Activated CD4-positive, alpha-beta memory T cell treated with anti-CD3 and anti-CD28 coated beads, Interleukin-2, amount 10 ng/mL, durations not matched to agents 7 days and 5 days (primary cell): ENCODE data around the gene FST. TPM values are rescaled to one million over a fixed set of nuclear protein-coding genes. Genes with fewer than 3 reads are reported as not detected.

Experiments used
- CTCF ChIA-PET: fragments of 350-600 bp; sonication (Branson Sonifier 250); formaldehyde crosslinking; loops from one replicate; lab custom pipeline; 2021; ENCODE audit warnings: antibody characterized with exemption, inconsistent platforms; lab: Charles Lee
- POLR2A ChIA-PET: fragments of 350-600 bp; sonication (Branson Sonifier 250); formaldehyde crosslinking; loops from one replicate; lab custom pipeline; 2021; ENCODE audit warnings: antibody characterized with exemption; lab: Charles Lee
- DNase-seq: peaks from one replicate; pipeline ENCODE4 v3.0.0-alpha.2; 2020
- H3K27ac Mint-ChIP-seq: one replicate; pipeline ENCODE4 v1.8.0; 2021; ENCODE audit warnings: mild to moderate bottlenecking, mixed read lengths
- H3K27me3 Mint-ChIP-seq: one replicate; pipeline ENCODE4 v1.8.0; 2021; ENCODE audit warnings: mixed read lengths
- H3K36me3 Mint-ChIP-seq: one replicate; pipeline ENCODE4 v1.8.0; 2021; ENCODE audit warnings: low read depth, mixed read lengths
- H3K4me1 Mint-ChIP-seq: one replicate; pipeline ENCODE4 v1.8.0; 2021; ENCODE audit warnings: mixed read lengths
- H3K4me3 Mint-ChIP-seq: one replicate; pipeline ENCODE4 v1.8.0; 2021; ENCODE audit warnings: mild to moderate bottlenecking, mixed read lengths
- H3K9me3 Mint-ChIP-seq: one replicate; pipeline ENCODE4 v1.8.0; 2021; ENCODE audit warnings: mixed read lengths
- total RNA-seq, 2 experiments: library from RNA; stranded (reverse); gene quantifications; one replicate each; pipeline ENCODE4 v1.2.3, GENCODE V29; 2021

FST gene
- total RNA-seq, 2 experiments from 2014 or later = not detected

DNA sequence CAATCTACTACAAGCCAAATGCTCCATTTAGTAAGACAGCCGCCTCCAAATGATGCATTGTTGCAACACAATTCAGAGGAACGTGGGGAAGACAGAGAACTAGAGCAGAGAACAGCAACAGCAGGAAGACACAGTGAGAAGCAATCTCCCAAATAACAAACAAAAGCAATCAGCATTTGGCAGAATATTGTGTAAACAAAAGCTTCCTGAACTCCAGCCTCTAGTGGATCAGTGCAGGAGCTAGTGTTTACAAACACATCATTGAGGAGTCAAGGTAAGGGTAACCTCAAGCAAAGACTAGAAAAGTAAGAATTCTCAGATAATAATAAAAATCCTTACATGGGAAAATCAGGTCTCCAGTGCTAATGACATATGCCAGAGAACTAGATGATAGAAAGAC is 20.6 kb downstream of the FST start:
- CTCF ChIA-PET = no interaction called here
- no peak for DNase-seq
- H3K9me3 Mint-ChIP-seq = no peaks in the 10 kb centered on the region
- no peak overlapping the region for H3K27ac Mint-ChIP-seq
- H3K4me1 Mint-ChIP-seq = no peaks in the 10 kb centered on the region
- H3K36me3 Mint-ChIP-seq = no peaks in the 10 kb centered on the region
- peaks cover 12% of the 10 kb centered on the region for H3K27me3 Mint-ChIP-seq
- POLR2A ChIA-PET = no interaction called here
- H3K4me3 Mint-ChIP-seq = no peak overlapping the region

DNA sequence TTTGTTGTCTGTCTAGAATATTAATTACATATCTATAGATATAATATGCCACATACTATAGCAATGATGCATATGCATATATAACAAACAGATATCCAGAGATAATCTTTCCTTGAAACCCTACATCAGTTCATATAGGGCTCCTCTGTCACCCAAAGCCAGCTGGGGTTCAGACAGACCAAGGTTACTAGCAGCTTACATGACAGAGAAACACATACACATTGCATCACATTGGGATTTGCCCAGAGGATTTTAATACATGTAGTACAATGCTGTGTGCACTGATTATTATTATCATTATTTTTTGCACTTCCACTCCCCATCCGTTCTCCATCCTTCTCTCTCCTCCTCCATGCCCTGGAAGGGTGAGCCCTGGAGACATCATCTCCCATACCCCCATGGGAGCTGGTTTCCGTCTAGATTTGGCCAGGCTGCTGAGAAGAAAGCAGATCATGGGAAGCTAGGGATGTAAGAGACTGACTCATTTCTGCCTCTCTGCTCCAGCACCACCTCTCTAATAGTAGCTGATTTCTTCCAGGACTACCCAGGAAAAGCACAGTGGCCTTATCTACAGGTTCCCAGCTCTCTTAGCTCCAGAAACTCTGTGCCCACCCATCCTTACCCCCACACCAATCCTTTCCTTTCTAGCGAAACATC is 23.3 kb downstream of the FST start:
- no peaks in the 10 kb centered on the region for H3K36me3 Mint-ChIP-seq
- no peaks in the 10 kb centered on the region for H3K9me3 Mint-ChIP-seq
- no peak overlapping the region for H3K27ac Mint-ChIP-seq
- H3K4me3 Mint-ChIP-seq = no peak overlapping the region
- no peaks in the 10 kb centered on the region for H3K4me1 Mint-ChIP-seq
- DNase-seq = no peak
- peaks cover 5% of the 10 kb centered on the region for H3K27me3 Mint-ChIP-seq
- ChIA-PET POLR2A (no interaction called here), CTCF (no interaction called here)

DNA sequence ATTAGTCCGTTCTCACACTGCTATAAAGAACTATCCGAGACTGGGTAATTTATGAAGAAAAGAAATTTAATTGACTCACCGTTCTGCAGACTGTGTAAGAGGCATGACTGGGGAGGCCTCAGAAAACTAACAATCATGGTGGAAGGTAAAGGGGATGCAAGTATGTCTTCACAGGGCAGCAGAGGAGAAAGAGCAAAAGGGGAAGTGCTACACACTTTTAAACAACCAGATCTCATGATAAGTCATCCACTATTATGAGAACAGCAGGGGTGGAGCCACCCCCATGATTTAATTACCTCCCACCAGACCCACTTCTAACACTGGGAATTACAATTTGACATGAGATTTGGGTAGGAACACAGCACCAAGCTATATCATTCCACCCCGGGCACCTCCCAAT is 26.6 kb downstream of the FST start:
- POLR2A ChIA-PET = no interaction called here
- no peak for DNase-seq
- H3K36me3 Mint-ChIP-seq = no peaks in the 10 kb centered on the region
- no peak overlapping the region for H3K4me3 Mint-ChIP-seq
- H3K27ac Mint-ChIP-seq = no peak overlapping the region
- CTCF ChIA-PET = no interaction called here
- no peaks in the 10 kb centered on the region for H3K9me3 Mint-ChIP-seq
- no peaks in the 10 kb centered on the region for H3K4me1 Mint-ChIP-seq
- peaks cover 5% of the 10 kb centered on the region for H3K27me3 Mint-ChIP-seq

DNA sequence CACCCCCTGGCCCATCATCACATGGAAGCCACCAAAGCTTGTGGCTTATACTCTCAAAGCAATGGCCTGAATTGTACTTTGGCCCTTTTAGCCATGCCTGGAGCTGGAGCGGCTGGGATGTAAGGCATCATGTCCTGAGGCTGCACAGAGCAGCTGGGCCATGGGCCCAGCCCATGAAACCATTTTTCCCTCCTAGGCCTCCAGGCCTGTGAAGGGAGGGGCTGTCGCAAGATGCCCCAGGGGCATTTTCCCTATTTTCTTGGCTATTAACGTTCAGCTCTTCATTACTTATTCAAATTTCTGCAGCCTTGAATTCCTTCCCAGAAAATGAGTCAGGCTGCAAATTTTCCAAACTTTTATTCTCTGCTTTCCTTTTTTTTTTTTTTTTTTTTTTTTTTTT is 27.7 kb downstream of the FST start:
- no peak overlapping the region for H3K4me3 Mint-ChIP-seq
- ChIA-PET POLR2A (no interaction called here), CTCF (interaction anchor here (0.6 kb wide), 1 partner anchor 30 kb away, joined by 4 read pairs; no protein-coding TSS in a partner anchor)
- DNase-seq = no peak
- H3K27me3 Mint-ChIP-seq = peaks cover 5% of the 10 kb centered on the region
- no peak overlapping the region for H3K27ac Mint-ChIP-seq
- H3K36me3 Mint-ChIP-seq = no peaks in the 10 kb centered on the region
- no peaks in the 10 kb centered on the region for H3K4me1 Mint-ChIP-seq
- no peaks in the 10 kb centered on the region for H3K9me3 Mint-ChIP-seq

DNA sequence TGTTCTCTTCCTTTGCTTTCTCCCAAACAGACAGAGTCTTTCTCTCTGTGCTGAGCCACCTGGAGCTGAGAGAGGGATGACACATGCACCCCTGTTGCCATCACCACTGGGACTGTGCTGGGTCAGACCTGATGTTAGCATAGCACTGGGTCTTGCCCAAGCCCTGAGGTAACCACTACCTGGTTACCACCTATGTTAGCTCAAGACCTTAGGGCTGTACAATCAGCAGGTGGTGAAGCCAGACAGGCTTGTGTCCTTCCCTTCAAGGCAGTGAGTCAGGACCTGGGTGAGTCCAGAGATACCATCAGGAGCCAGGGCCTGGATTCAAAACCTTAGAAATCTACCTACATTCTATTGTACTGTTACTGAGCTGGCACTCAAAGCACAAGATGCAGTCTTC is 32.1 kb downstream of the FST start:
- Mint-ChIP-seq H3K27me3 (peaks cover 2% of the 10 kb centered on the region), H3K4me1 (no peaks in the 10 kb centered on the region), H3K4me3 (no peak overlapping the region), H3K36me3 (no peaks in the 10 kb centered on the region), H3K9me3 (no peaks in the 10 kb centered on the region), H3K27ac (no peak overlapping the region)
- DNase-seq = no peak
- POLR2A ChIA-PET = no interaction called here
- CTCF ChIA-PET = no interaction called here

DNA sequence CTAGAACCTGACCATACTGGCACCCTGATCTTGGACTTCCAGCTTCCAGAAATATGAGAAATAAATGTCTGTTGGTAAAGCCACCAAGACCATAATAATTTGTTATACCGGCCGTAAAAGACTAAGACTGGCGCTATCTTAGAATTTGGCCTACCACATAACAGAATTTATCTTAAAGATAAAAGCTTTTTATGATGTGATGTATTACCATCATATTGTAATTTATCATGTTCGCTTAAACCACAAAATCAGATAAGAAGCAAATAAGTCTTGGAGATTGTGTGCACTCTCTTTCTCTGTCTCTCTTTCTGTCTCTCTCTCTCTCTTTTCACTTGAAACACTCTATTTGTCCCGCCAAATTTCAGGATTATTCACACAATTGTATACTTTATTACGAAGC is 35.6 kb downstream of the FST start:
- ChIA-PET CTCF (no interaction called here), POLR2A (no interaction called here)
- Mint-ChIP-seq H3K9me3 (no peaks in the 10 kb centered on the region), H3K36me3 (no peaks in the 10 kb centered on the region), H3K27ac (no peak overlapping the region), H3K4me1 (no peaks in the 10 kb centered on the region), H3K4me3 (no peak overlapping the region), H3K27me3 (peaks cover 2% of the 10 kb centered on the region)
- no peak for DNase-seq

DNA sequence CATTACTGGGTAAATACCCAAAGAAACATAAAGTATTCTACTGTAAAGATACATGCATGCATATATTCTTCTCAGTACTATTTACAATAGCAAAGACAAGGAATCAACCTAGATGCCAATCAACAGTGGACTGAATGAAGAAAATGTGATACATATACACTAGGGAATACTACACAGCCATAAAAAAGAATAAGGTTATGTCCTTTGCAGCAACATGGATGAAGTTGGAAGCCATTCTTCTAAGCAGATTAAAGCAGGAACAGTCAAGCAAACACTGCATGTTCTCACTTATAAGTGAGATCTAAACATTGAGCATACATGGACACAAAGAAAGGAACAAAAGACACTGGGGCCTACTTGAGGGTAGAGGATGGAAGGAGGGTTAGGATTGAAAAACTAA is 40.4 kb downstream of the FST start:
- ChIA-PET CTCF (no interaction called here), POLR2A (no interaction called here)
- no peaks in the 10 kb centered on the region for H3K9me3 Mint-ChIP-seq
- peaks cover 2% of the 10 kb centered on the region for H3K27me3 Mint-ChIP-seq
- no peaks in the 10 kb centered on the region for H3K36me3 Mint-ChIP-seq
- no peaks in the 10 kb centered on the region for H3K4me1 Mint-ChIP-seq
- no peak overlapping the region for H3K27ac Mint-ChIP-seq
- H3K4me3 Mint-ChIP-seq = no peak overlapping the region
- DNase-seq = no peak

Other genes with a start within 250 kb of the FST start
- 10 to 100 TPM; 51.7 to 55.6 TPM for gene NDUFS4, start 80.0 kb downstream of the FST start, total RNA-seq